ENCODE measurements around the gene MYH9.

GRCh38 chr22:36340621-36341020 lies 47.1 kb downstream of the MYH9 start:
- TF ChIP-seq CTCF (IDR thresholded peaks at IDR 0.05; ENCODE audit: poor library complexity) (peak; percentile 5), EZH2 (IDR thresholded peaks at IDR 0.05; ENCODE audit: borderline replicate concordance) (no peak)

Data from hepatocyte (in vitro differentiated cells).